ENCODE measurements around the gene ADAMTS19.

The ADAMTS19 gene

DNA sequence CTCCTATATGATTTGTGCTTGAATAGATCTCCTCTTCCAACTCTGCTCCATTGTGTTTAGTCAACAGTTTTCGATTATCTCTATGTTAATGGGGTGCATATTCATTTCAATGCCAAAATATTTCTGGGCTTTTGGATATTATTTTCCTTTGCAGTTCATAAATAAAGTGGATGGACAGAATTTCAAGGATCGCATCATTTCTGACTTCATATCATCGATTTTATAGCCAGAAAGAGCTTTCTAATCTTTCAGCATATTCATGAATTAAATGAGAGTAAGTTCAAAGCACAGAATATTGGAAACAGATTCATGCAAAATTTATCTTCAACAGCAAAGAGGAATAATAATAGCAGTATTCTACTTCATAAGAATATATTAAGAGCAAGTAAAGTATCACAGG is 227.8 kb downstream of the ADAMTS19 start:
- H3K4me3 ChIP-seq (ENCODE audit: low read depth, low read length): no peak overlapping the region
- no peak for TF ChIP-seq MYC (IDR thresholded peaks at IDR 0.05; ENCODE audit: low read depth, low read length)
- TF ChIP-seq, protein P1, sequence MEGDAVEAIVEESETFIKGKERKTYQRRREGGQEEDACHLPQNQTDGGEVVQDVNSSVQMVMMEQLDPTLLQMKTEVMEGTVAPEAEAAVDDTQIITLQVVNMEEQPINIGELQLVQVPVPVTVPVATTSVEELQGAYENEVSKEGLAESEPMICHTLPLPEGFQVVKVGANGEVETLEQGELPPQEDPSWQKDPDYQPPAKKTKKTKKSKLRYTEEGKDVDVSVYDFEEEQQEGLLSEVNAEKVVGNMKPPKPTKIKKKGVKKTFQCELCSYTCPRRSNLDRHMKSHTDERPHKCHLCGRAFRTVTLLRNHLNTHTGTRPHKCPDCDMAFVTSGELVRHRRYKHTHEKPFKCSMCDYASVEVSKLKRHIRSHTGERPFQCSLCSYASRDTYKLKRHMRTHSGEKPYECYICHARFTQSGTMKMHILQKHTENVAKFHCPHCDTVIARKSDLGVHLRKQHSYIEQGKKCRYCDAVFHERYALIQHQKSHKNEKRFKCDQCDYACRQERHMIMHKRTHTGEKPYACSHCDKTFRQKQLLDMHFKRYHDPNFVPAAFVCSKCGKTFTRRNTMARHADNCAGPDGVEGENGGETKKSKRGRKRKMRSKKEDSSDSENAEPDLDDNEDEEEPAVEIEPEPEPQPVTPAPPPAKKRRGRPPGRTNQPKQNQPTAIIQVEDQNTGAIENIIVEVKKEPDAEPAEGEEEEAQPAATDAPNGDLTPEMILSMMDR (IDR thresholded peaks at IDR 0.05; ENCODE audit: low read depth, low read length): no peak
- TF ChIP-seq POLR2A (IDR thresholded peaks at IDR 0.05; ENCODE audit: extremely low read depth, insufficient read length): no peak
- TF ChIP-seq, protein P2, sequence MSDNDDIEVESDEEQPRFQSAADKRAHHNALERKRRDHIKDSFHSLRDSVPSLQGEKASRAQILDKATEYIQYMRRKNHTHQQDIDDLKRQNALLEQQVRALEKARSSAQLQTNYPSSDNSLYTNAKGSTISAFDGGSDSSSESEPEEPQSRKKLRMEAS (IDR thresholded peaks at IDR 0.05; ENCODE audit: low read depth, low read length): no peak
- DNase-seq (ENCODE audit: low read depth): no peak

DNA sequence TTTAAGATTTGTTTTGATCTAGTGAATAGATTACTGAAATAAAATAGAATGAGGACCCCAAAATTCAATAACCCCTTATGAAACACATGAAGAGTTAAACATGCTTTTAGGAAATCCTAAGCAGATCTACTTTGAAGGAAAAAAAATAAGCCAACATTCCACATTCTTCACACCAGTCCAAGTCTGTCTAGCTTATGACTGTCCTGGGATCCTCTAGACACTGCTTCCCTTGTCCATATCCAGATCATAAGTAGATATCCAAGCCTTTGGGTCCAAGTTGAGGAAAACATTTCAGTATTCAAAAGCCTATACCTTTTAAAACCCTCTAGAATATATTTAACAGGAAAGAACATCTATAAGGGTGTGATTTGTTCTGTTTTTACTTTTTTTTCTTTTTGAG is 228.9 kb downstream of the ADAMTS19 start:
- TF ChIP-seq POLR2A (IDR thresholded peaks at IDR 0.05; ENCODE audit: extremely low read depth, insufficient read length) (no peak), MYC (IDR thresholded peaks at IDR 0.05; ENCODE audit: low read depth, low read length) (no peak)
- TF ChIP-seq, protein P1 (IDR thresholded peaks at IDR 0.05; ENCODE audit: low read depth, low read length): no peak
- TF ChIP-seq, protein P2 (IDR thresholded peaks at IDR 0.05; ENCODE audit: low read depth, low read length): no peak
- no peak overlapping the region for H3K4me3 ChIP-seq (ENCODE audit: low read depth, low read length)
- DNase-seq (ENCODE audit: low read depth): no peak

DNA sequence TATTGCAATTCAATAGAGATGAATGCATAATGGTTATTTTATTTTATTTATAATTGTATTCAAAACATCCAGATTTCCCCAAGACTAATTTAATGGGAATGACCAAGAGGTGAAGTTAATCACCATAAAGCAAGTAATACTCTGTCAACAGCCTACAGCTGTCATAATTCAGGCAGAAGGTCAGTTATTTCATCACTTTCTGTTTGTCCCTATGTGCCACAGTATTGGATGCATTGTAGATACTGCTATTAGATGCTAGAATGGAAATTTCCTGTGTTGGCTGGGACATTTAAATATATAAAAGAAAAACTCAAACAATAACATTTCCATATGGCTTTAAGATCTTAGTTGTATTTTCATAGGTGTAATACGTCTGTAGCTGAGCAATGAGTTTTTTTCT is 231.1 kb downstream of the ADAMTS19 start:
- TF ChIP-seq, protein P2 (IDR thresholded peaks at IDR 0.05; ENCODE audit: low read depth, low read length): no peak
- no peak for TF ChIP-seq MYC (IDR thresholded peaks at IDR 0.05; ENCODE audit: low read depth, low read length)
- TF ChIP-seq, protein P1 (IDR thresholded peaks at IDR 0.05; ENCODE audit: low read depth, low read length): no peak
- no peak for TF ChIP-seq POLR2A (IDR thresholded peaks at IDR 0.05; ENCODE audit: extremely low read depth, insufficient read length)
- no peak overlapping the region for H3K4me3 ChIP-seq (ENCODE audit: low read depth, low read length)
- DNase-seq (ENCODE audit: low read depth): no peak

DNA sequence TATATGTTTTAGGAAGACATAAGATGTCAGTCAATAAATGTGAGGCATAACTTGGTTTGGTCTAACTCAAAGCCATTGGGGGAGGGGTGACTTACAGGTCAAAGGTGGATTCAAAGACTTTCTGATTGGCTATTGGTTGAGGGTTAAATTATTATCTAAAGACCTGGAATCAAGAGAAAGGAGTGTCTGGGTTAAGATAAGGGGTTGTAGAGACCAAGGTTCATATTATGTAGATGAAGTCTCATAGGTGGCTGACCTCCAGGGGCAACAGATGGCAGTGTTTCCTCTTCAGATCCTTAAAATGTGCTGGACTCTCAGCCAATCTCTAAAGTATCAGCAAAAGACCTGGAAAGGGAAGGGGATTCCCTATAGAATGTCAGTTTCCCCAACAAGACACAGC is 236.5 kb downstream of the ADAMTS19 start:
- no peak overlapping the region for H3K4me3 ChIP-seq (ENCODE audit: low read depth, low read length)
- TF ChIP-seq, protein P1 (IDR thresholded peaks at IDR 0.05; ENCODE audit: low read depth, low read length): no peak
- no peak for TF ChIP-seq MYC (IDR thresholded peaks at IDR 0.05; ENCODE audit: low read depth, low read length)
- TF ChIP-seq, protein P2 (IDR thresholded peaks at IDR 0.05; ENCODE audit: low read depth, low read length): no peak
- no peak for DNase-seq (ENCODE audit: low read depth)

DNA sequence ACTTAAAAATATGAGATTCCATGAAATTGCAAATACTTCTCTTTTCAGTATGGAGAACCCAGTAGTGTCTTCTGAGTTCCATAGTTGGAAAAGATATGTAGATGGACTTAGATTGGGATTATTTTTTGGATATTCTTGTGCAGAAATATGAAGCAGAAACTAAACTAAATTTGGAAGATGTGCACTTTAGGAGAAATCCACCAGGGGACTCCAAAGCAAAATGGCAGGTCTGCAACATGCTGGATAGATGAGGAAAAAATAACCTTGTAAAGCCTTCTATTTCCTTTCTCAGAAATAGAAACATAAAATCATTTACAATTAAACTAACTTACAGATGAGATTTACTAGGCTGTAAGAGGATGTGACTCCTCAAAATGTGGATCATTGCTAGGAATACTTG is 238.6 kb downstream of the ADAMTS19 start:
- DNase-seq (ENCODE audit: low read depth): no peak
- TF ChIP-seq MYC (IDR thresholded peaks at IDR 0.05; ENCODE audit: low read depth, low read length): no peak
- H3K4me3 ChIP-seq (ENCODE audit: low read depth, low read length): no peak overlapping the region

DNA sequence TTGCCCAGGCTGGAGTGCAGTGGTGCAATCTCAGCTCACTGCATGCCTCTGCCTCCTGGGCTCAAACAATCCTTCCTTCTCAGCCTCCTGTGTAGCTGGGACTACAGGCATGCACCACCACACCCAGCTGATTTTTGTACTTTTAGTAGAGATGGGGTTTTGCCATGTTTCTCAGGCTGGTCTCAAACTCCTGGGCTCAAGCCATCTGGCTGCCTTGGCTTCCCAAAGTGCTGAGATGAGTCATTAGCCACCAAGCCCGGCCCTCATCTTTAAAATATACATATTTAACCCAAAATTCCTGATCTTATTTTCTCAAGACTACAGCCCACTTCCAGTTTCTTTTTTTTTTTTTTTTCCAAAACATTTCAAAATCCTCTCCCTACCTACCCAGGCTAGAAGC is 256.1 kb downstream of the ADAMTS19 start:
- H3K4me3 ChIP-seq (ENCODE audit: low read depth, low read length): no peak overlapping the region
- TF ChIP-seq, protein P1 (IDR thresholded peaks at IDR 0.05; ENCODE audit: low read depth, low read length): no peak
- TF ChIP-seq, protein P2 (IDR thresholded peaks at IDR 0.05; ENCODE audit: low read depth, low read length): no peak
- TF ChIP-seq POLR2A (IDR thresholded peaks at IDR 0.05; ENCODE audit: extremely low read depth, insufficient read length) (no peak), MYC (IDR thresholded peaks at IDR 0.05; ENCODE audit: low read depth, low read length) (no peak)
- no peak for DNase-seq (ENCODE audit: low read depth)

Measured in NB4 (cell line).